Stomach (tissue), 9 donors: Measurements from ENCODE around the gene RRAS. TPM values are rescaled to one million over a fixed set of nuclear protein-coding genes. Genes with fewer than 3 reads are reported as not detected.
"Not testable (repeated sequence)": the region's sequence is repeated elsewhere in the genome, so short reads cannot be mapped to it uniquely, and the experiment has no call there.

Source experiments
- DNase-seq, 2 donors: peaks; one replicate each; pipeline versions ENCODE4 v3.0.0 to v3.0.0-alpha.2; 2013 to 2019
- H3K27ac ChIP-seq, 5 donors: fragments of 200-600 bp in 4 of 5; sonication (generic) in 4 of 5; one replicate each; pipeline ENCODE4 v1.5.1; 2013 to 2019; ENCODE audit warnings: mild to moderate bottlenecking in 1 of 5, moderate library complexity in 1 of 5
- H3K27me3 ChIP-seq, 3 donors: fragments of 200-600 bp; sonication (generic); one replicate each; pipeline ENCODE4 v1.5.1; 2017 to 2019; ENCODE audit warnings: mixed run types in 1 of 3
- H3K36me3 ChIP-seq, 4 donors: fragments of 200-600 bp; sonication (generic); 1 replicate in 3 of 4; 2 replicates in 1 of 4; pipeline ENCODE4 v1.5.1; 2016 to 2019
- H3K4me1 ChIP-seq, 4 donors: fragments of 200-600 bp; sonication (generic); one replicate each; pipeline ENCODE4 v1.5.1; 2016 to 2019
- H3K4me3 ChIP-seq, 4 donors: fragments of 200-600 bp; sonication (generic) in 3 of 4; one replicate each; pipeline ENCODE4 v1.5.1; 2016 to 2019; ENCODE audit warnings: mild to moderate bottlenecking in 1 of 4
- H3K9me3 ChIP-seq, 4 donors: fragments of 200-600 bp; sonication (generic); one replicate each; pipeline ENCODE4 v1.5.1; 2016 to 2019
- EP300 ChIP-seq: sonication (generic); formaldehyde crosslinking; IDR thresholded peaks from one replicate; pipeline ENCODE4 v1.6.1; 2017; ENCODE audit warnings: antibody characterized with exemption
- POLR2A ChIP-seq, 4 donors: fragments of 450-650 bp; IDR thresholded peaks; one replicate each; pipeline ENCODE4 v1.6.1; 2016; ENCODE audit warnings: antibody characterized with exemption in 4 of 4, control low read depth in 2 of 4, mild to moderate bottlenecking in 1 of 4, moderate library complexity in 1 of 4
- POLR2AphosphoS5 ChIP-seq, 3 donors: sonication (generic); formaldehyde crosslinking; IDR thresholded peaks; one replicate each; pipeline ENCODE4 v1.6.1; 2016; ENCODE audit warnings: antibody characterized with exemption in 3 of 3
- WGBS, 5 donors: extraction: QIAGEN DNeasy Blood & Tissue Kit in 3 of 5; methylation state at CpG; one replicate each; pipeline versions ENCODE4 v1.1.5 to v1.1.7; 2013 to 2018; 5-methylcytosine and 5-hydroxymethylcytosine counted together
- intact Hi-C: fragments of 100-400 bp; cut with DNase I; formaldehyde crosslinking; loops from one replicate; pipeline ENCODE4 v1.15.1; 2023; ENCODE audit warnings: low total_unique reads
- polyA plus RNA-seq, 3 donors: library from polyadenylated mRNA; stranded (reverse); fragments of 200-250 nt; gene quantifications; one replicate each; pipeline ENCODE4 v1.2.3, GENCODE V29; 2013
- total RNA-seq, 5 donors: library from RNA; depleted of rRNA; stranded (reverse); fragments of >200 nt; gene quantifications; one replicate each; pipeline versions ENCODE4 v1.1.0 to v1.2.3, GENCODE V29; 2014 to 2016
- TF ChIP-seq, protein P1 (sequence below), 7 experiments: fragments of 450-650 bp in 4 of 7; fragments of 200-600 bp in 3 of 7; sonication (generic) in 3 of 7; IDR thresholded peaks; one replicate each; pipeline ENCODE4 v1.5.1; 2016 to 2019; ENCODE audit warnings: antibody characterized with exemption in 7 of 7, control low read depth in 2 of 7, mild to moderate bottlenecking in 1 of 7
- donor health status: healthy with polysubstance abuse.
- donor health status: Bipolar disorder and iron deficiency.
- donor health status: healthy.

The RRAS gene
- total and polyA plus RNA-seq, 8 donors: 7.7 to 145 (median 103) TPM

DNA sequence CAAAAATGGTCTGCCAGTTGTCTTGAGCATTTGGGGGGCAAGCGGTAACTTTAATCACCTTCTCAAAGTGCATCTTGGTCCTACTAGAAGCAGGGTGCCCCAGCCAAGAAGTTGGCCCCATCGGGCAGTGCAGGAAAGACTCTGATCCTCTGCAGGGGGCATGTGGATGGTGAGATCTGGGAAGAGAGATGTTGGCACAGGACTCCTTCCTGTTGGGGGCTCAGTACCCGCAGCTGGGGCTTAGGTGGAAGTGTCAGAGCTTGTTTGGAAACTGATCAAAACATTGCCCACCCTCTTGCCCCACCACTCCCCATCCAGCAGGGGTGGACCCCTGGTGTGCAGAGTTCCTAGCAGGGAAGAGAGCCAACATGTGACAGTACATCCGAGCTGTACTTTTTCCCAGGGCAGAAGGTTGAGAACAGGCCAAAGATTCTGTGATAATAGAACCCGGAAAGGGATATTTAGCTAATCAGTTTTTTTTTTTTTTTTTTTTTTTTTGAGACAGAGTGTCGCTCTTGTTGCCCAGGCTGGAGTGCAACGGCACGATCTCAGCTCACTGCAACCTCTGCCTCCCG is 8.8 kb downstream of the RRAS start:
- peaks cover 0 to 32% (median 31%) of the 10 kb centered on the region in 4 donors for H3K36me3 ChIP-seq
- intact Hi-C loops: no loop called here
- peaks cover 7 to 27% (median 20%) of the 10 kb centered on the region in 4 donors for H3K4me1 ChIP-seq
- H3K9me3 ChIP-seq: no peaks in the 10 kb centered on the region
- peak overlapping the region in 3 of 5 donors; percentile 5 to 48 (median 20) for H3K27ac ChIP-seq
- no peak overlapping the region for H3K4me3 ChIP-seq
- TF ChIP-seq POLR2AphosphoS5 (IDR thresholded peaks at IDR 0.05) (no peak), EP300 (no peak), POLR2A (IDR thresholded peaks at IDR 0.05) (no peak)
- TF ChIP-seq, protein P1, sequence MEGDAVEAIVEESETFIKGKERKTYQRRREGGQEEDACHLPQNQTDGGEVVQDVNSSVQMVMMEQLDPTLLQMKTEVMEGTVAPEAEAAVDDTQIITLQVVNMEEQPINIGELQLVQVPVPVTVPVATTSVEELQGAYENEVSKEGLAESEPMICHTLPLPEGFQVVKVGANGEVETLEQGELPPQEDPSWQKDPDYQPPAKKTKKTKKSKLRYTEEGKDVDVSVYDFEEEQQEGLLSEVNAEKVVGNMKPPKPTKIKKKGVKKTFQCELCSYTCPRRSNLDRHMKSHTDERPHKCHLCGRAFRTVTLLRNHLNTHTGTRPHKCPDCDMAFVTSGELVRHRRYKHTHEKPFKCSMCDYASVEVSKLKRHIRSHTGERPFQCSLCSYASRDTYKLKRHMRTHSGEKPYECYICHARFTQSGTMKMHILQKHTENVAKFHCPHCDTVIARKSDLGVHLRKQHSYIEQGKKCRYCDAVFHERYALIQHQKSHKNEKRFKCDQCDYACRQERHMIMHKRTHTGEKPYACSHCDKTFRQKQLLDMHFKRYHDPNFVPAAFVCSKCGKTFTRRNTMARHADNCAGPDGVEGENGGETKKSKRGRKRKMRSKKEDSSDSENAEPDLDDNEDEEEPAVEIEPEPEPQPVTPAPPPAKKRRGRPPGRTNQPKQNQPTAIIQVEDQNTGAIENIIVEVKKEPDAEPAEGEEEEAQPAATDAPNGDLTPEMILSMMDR (IDR thresholded peaks at IDR 0.05): no peak
- 20 to 32% (median 21%) methylated on average over 8 to 9 of the region's 9 CpGs for WGBS, 5 donors
- DNase-seq: no peak
- no peaks in the 10 kb centered on the region for H3K27me3 ChIP-seq

DNA sequence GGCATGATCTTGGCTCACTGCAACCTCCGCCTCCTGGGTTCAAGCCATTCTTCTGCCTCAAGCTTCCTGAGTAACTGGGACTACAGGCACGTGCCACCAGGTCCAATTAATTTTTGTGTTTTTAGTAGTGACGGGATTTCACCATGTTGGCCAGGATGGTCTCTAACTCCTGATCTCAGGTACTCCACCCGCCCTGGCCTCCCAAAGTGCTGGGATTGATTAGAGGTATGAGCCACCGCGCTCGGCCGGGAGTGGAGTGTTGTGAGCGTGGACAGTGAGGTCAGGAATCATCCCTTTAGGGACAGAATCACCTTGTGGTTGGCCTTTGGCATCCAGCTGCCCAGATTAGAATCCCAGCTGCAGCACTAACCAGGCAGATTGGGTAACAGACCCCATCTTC is 10.3 kb downstream of the RRAS start:
- Histone ChIP-seq H3K27ac (no peak overlapping the region), H3K9me3 (no peaks in the 10 kb centered on the region), H3K4me1 (peaks cover 7 to 24% (median 15%) of the 10 kb centered on the region in 4 donors), H3K27me3 (no peaks in the 10 kb centered on the region), H3K36me3 (peaks cover 12 to 36% (median 33%) of the 10 kb centered on the region in 4 donors), H3K4me3 (no peak overlapping the region)
- 87 to 91% (median 89%) methylated on average over 9 of the region's 9 CpGs for WGBS, 5 donors
- intact Hi-C loops: no loop called here
- no peak for DNase-seq
- TF ChIP-seq, protein P1 (IDR thresholded peaks at IDR 0.05): no peak
- TF ChIP-seq POLR2AphosphoS5 (IDR thresholded peaks at IDR 0.05): no peak
- TF ChIP-seq POLR2A (IDR thresholded peaks at IDR 0.05): no peak
- TF ChIP-seq EP300: no peak

DNA sequence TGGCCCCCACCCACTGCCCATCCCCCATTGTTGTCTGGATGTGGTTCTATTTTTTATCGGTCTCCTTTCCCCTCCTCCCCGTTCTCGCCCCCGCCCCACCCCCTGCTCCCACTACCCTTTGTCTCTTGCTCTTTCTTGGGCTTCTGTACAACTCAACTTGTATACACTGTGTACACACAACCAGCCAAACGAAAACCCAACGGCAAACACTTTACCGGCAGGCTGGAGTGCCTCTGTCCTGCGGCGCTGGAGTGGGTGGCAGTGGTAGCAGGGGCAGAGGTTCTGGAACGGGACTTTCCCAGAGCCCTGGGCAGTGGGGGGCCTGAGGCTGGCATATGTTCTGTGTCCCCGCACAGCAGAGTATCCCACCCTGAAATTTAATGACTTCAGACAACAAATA is 13.7 kb downstream of the RRAS start:
- intact Hi-C loops: no loop called here

DNA sequence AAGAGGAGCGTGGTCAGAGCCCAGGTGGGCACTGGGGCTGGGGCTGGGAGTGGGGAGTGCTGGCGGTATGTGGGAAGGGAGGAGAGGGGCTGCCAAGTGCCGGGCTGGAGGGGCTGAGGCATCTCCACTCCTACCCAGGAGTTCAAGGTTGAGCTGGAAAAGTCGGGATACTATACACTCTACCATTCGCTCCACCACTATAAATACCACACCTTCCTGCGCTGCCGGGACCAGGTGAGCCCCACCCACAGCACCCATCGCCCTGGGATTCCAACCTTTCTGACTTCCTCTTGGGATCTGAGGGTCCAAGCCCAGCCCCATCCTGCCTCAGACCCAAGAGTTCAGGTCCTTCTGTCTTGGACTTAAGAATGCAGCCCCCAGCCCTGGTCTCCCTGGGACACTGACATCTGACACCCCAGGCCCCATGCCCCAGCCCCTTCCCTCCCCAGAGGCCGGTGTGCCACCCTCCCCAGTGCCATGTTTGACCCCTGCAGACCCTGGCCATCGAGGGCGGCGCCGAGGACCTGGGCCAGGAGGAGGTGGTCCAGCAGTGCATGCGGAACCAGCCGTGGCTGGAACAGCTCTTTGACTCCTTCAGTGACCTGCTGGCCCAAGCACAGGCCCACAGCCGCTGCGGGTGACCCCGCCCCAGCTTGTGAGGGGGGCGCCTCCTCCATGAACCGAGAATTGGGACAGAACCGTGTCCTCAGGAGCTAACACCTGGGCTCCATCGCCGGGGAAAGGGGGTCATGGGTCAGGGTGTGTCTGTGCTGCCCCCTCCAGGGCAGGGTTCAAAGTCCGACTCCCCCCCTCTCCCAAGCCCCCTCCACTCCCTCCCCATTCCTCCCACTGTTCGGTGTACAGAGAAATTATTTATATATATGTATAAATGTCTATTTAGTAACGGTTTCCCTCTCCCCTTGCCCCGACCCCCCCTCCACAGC is 14.7 kb downstream of the RRAS start:
- intact Hi-C loops: no loop called here
- 67 to 78% (median 72%) methylated on average over 20 to 27 of the region's 27 CpGs for WGBS, 5 donors

More for the DNA sequence above, 13.7 kb downstream of the RRAS start:
- no peak overlapping the region for H3K4me3 ChIP-seq
- WGBS, 5 donors: 47 to 73% (median 63%) methylated on average over 11 of the region's 11 CpGs
- no peak for TF ChIP-seq EP300
- TF ChIP-seq, protein P1 (IDR thresholded peaks at IDR 0.05): no peak
- TF ChIP-seq POLR2A (IDR thresholded peaks at IDR 0.05): no peak
- TF ChIP-seq POLR2AphosphoS5 (IDR thresholded peaks at IDR 0.05): no peak
- peaks cover 24 to 59% (median 53%) of the 10 kb centered on the region in 4 donors for H3K36me3 ChIP-seq
- no peak for DNase-seq
- H3K9me3 ChIP-seq: no peaks in the 10 kb centered on the region
- no peaks in the 10 kb centered on the region for H3K27me3 ChIP-seq
- no peak overlapping the region for H3K27ac ChIP-seq
- H3K4me1 ChIP-seq: peaks cover 5 to 18% (median 11%) of the 10 kb centered on the region in 4 donors

DNA sequence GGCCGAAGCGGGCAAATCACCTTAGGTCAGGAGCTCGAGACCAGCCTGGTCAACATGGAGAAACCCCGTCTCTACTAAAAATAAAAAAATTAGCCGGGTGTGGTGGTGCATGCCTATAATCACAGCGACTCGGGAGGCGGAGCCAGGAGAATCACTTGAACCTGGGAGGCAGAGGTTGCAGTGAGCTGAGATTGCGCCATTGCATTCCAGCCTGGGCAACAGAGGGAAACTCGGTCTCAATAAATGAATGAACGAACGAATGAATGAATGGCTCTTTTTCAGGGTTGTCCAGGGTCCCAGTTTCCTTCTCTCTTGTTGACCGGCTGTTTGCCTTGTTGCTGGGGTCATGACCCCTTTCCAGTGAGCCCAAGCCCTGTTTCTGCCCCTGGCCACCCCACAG is 22.1 kb downstream of the RRAS start:
- WGBS, 5 donors: 89 to 95% (median 93%) methylated on average over 13 of the region's 13 CpGs
- intact Hi-C loops: not testable (repeated sequence)

More for the DNA sequence above, 14.7 kb downstream of the RRAS start:
- peaks cover 27 to 69% (median 61%) of the 10 kb centered on the region in 4 donors for H3K36me3 ChIP-seq
- no peak overlapping the region for H3K27ac ChIP-seq
- no peak for TF ChIP-seq EP300
- no peak for TF ChIP-seq POLR2AphosphoS5 (IDR thresholded peaks at IDR 0.05)
- TF ChIP-seq, protein P1 (IDR thresholded peaks at IDR 0.05): no peak
- no peak for TF ChIP-seq POLR2A (IDR thresholded peaks at IDR 0.05)
- no peak for DNase-seq
- peaks cover 0 to 8% (median 3%) of the 10 kb centered on the region in 4 donors for H3K4me1 ChIP-seq
- H3K27me3 ChIP-seq: no peaks in the 10 kb centered on the region
- H3K9me3 ChIP-seq: no peaks in the 10 kb centered on the region
- H3K4me3 ChIP-seq: no peak overlapping the region

More for the DNA sequence above, 22.1 kb downstream of the RRAS start:
- Histone ChIP-seq H3K4me1 (peaks cover 0 to 18% (median 4%) of the 10 kb centered on the region in 4 donors), H3K36me3 (peaks cover 57 to 94% (median 90%) of the 10 kb centered on the region in 4 donors)
- H3K27me3 ChIP-seq, H3K9me3 ChIP-seq, H3K4me3 ChIP-seq, H3K27ac ChIP-seq, DNase-seq: not testable (repeated sequence)
